DND-41 (cell line): ENCODE data around the gene TTLL6.

Source experiments
- ATAC-seq: fragments of 200-7000 bp; cut with Tn5 transposase; 3 replicates; pipeline ENCODE4 v1.9.1; 2021; ENCODE audit warnings: low read depth; ENCODE audit not compliant: insufficient read depth
- DNase-seq: peaks from one replicate; pipeline ENCODE4 v3.0.0-alpha.2; 2020
- H2AFZ ChIP-seq: 2 replicates; pipeline ENCODE4 v1.6.0; 2012; ENCODE audit warnings: low read depth, low read length
- H3K27ac ChIP-seq: 2 replicates; pipeline ENCODE4 v1.5.1; 2012; ENCODE audit warnings: low read length, inconsistent platforms
- H3K27me3 ChIP-seq: fragments of 200-600 bp; sonication (generic); 2 replicates; pipeline ENCODE4 v1.6.0; 2012; ENCODE audit warnings: low read length, mild to moderate bottlenecking, inconsistent platforms; ENCODE audit not compliant: insufficient read depth, poor library complexity
- H3K36me3 ChIP-seq: 2 replicates; pipeline ENCODE4 v1.5.1; 2012; ENCODE audit warnings: low read length, inconsistent platforms; ENCODE audit not compliant: insufficient read depth
- H3K4me1 ChIP-seq: 2 replicates; pipeline ENCODE4 v1.5.1; 2012; ENCODE audit warnings: mild to moderate bottlenecking, low read length; ENCODE audit not compliant: insufficient read depth
- H3K4me2 ChIP-seq: 2 replicates; pipeline ENCODE4 v1.6.0; 2012; ENCODE audit warnings: mild to moderate bottlenecking, moderate library complexity, low read length, inconsistent platforms; ENCODE audit not compliant: insufficient read depth
- H3K4me3 ChIP-seq, 2 experiments: fragments of 200-600 bp in 1 of 2; shearing (Covaris generic) in 1 of 2; 2 replicates each; pipeline ENCODE4 v1.5.1; 2012 to 2016; ENCODE audit warnings: inconsistent platforms in 2 of 2, low read length in 2 of 2, mild to moderate bottlenecking in 2 of 2, low read depth in 1 of 2, moderate library complexity in 1 of 2
- H3K79me2 ChIP-seq: 2 replicates; pipeline ENCODE4 v1.6.0; 2012; ENCODE audit warnings: low read length, inconsistent platforms; ENCODE audit not compliant: insufficient read depth
- H3K9ac ChIP-seq: 2 replicates; pipeline ENCODE4 v1.6.0; 2012; ENCODE audit warnings: low read depth, mild to moderate bottlenecking, inconsistent platforms, low read length, moderate library complexity
- H3K9me3 ChIP-seq: 2 replicates; pipeline ENCODE4 v1.5.1; 2012; ENCODE audit warnings: low read length, moderate library complexity, mild to moderate bottlenecking, inconsistent platforms; ENCODE audit not compliant: insufficient read depth, severe bottlenecking
- H4K20me1 ChIP-seq: 2 replicates; pipeline ENCODE4 v1.6.0; 2012; ENCODE audit warnings: low read length; ENCODE audit not compliant: insufficient read depth
- EZH2 ChIP-seq: IDR thresholded peaks from 3 replicates; pipeline ENCODE4 v1.6.1; 2012; ENCODE audit warnings: borderline replicate concordance, low read depth, mild to moderate bottlenecking, moderate library complexity, low read length, inconsistent platforms; ENCODE audit not compliant: severe bottlenecking
- TF ChIP-seq, protein P1 (sequence below): IDR thresholded peaks from 2 replicates; pipeline ENCODE4 v1.5.1; 2012; ENCODE audit warnings: borderline replicate concordance, low read length, moderate library complexity, mild to moderate bottlenecking; ENCODE audit not compliant: poor library complexity, severe bottlenecking; ENCODE audit errors: extremely low read depth

Gene TTLL6

DNA sequence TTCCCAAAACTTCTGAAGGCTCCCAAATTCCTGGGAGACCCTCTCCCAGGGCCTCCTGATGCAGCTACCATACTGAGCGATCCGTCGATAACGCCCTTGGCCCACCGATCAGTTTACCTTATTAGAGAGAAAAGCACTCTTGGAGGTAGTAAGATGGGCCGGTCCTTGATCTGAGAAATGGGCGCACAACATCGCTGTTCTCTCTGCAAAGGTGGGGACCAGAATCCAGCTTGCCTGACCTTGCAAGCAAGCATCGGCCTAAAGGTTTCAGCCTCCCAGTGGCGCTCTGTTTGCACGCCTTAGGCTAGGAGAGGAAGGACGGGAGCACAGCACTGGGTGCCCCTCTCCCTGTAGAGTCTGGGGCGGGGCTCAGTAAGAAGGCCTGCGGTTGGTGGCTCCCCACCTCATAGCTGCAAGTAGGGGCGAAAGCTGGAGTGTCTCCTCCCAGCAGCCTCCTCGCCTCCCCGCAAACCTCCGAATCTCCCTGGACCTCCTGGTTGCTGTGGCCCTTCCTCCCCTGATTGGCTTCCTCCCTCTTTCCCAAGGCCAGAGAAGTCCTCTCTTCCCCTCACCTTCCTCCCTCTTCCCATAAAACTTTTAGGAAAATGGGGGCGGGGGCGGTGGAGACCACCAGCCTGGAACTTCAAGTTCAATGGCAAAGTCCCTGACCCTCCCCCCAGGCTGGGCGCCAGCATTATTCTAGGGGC is 94.7 kb downstream of the TTLL6 start, which contains the start of gene PRAC1:
PRAC1 (minus strand) TSS at position 318 of the 707 bp plus-strand sequence; CDS start at position 192, 126 bp downstream.
- H4K20me1 ChIP-seq: no peaks in the 10 kb centered on the region
- TF ChIP-seq, protein P1, sequence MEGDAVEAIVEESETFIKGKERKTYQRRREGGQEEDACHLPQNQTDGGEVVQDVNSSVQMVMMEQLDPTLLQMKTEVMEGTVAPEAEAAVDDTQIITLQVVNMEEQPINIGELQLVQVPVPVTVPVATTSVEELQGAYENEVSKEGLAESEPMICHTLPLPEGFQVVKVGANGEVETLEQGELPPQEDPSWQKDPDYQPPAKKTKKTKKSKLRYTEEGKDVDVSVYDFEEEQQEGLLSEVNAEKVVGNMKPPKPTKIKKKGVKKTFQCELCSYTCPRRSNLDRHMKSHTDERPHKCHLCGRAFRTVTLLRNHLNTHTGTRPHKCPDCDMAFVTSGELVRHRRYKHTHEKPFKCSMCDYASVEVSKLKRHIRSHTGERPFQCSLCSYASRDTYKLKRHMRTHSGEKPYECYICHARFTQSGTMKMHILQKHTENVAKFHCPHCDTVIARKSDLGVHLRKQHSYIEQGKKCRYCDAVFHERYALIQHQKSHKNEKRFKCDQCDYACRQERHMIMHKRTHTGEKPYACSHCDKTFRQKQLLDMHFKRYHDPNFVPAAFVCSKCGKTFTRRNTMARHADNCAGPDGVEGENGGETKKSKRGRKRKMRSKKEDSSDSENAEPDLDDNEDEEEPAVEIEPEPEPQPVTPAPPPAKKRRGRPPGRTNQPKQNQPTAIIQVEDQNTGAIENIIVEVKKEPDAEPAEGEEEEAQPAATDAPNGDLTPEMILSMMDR: no peak
- TF ChIP-seq EZH2: no peak
- H2AFZ ChIP-seq: no peak within 1 kb of the TSS
- H3K4me2 ChIP-seq: no peak within 1 kb of the TSS
- no peaks in the 10 kb centered on the region for H3K36me3 ChIP-seq
- H3K79me2 ChIP-seq: no peaks in the 10 kb centered on the region
- no peaks in the 10 kb centered on the region for H3K9me3 ChIP-seq
- ATAC-seq: no peak
- H3K27ac ChIP-seq: no peak within 1 kb of the TSS
- no peak within 1 kb of the TSS for H3K9ac ChIP-seq
- no peaks in the 10 kb centered on the region for H3K4me1 ChIP-seq
- H3K27me3 ChIP-seq: peaks cover 16% of the 10 kb centered on the region
- no peak within 1 kb of the TSS for H3K4me3 ChIP-seq
- DNase-seq: no peak

DNA sequence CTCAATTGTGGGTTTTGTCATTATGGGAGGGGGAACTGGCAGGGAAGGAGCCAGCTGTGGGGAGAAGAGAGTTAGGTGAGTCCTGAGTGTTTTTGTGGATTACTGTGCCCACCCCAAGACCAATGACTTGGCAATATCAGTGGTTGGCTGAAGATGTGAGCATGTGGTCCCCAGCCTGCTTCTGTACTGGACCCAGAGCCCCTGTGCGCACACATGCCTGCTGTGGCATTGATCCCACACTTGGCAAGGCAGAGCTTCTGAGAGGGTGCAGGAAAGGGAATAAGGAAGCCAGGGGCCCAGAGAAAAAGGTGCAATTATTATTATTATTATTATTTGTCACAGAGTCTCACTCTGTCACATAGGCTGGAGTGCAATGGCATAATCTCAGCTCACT is 96.0 kb downstream of the TTLL6 start:
- Histone ChIP-seq H3K4me1 (no peaks in the 10 kb centered on the region), H3K4me3 (no peak overlapping the region), H3K9me3 (no peaks in the 10 kb centered on the region), H3K27ac (no peak overlapping the region), H3K4me2 (no peak overlapping the region), H4K20me1 (no peaks in the 10 kb centered on the region), H3K36me3 (no peaks in the 10 kb centered on the region), H3K9ac (no peak overlapping the region), H3K79me2 (no peaks in the 10 kb centered on the region), H2AFZ (no peak overlapping the region), H3K27me3 (peaks cover 12% of the 10 kb centered on the region)
- no peak for TF ChIP-seq EZH2
- TF ChIP-seq, protein P1: no peak
- ATAC-seq (no peak), DNase-seq (no peak)

DNA sequence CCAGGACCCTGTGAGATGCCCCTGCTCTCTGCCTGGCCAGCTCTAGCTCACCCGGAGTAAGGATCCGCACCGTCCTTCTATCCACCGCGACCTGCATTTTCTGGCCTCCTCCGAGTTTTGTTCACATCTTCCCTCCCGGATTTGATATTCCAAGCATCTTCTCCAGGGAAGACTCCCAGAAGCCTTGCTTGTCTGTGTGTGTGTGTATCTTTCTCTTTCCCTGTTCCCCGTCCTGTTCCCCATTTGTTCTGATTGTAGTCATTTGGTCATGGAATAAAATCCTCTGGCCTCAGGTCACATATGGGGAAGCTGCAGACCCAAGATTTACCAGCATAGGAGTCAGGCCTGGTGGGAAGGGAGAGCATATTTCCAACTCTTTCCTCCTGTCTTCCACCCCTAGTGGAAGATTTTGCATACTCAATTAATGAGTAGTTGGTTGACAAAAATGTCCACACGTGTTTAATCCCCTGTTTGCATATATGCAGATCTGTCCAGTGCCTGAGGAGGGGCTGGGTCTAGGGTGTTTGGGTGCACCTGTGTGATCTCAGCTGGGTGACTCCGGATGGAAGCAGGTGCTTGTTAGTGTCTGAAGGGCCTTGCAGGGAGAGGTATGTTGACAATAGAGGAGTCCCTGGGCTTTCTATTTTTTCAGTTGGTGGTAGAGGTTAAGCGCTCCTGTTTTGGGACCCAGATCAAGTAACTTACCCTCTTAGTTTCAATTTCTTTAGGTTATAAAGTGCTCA is 96.6 kb downstream of the TTLL6 start:
- Histone ChIP-seq H2AFZ (no peak overlapping the region), H3K4me3 (no peak overlapping the region), H3K4me2 (no peak overlapping the region), H3K9me3 (no peaks in the 10 kb centered on the region), H3K27ac (no peak overlapping the region), H3K4me1 (no peaks in the 10 kb centered on the region), H3K9ac (no peak overlapping the region), H3K27me3 (peaks cover 9% of the 10 kb centered on the region), H3K79me2 (no peaks in the 10 kb centered on the region), H4K20me1 (no peaks in the 10 kb centered on the region), H3K36me3 (no peaks in the 10 kb centered on the region)
- no peak for DNase-seq
- TF ChIP-seq, protein P1: no peak
- TF ChIP-seq EZH2: no peak
- no peak for ATAC-seq
